ENCODE data around the gene PDE11A. TPM values are rescaled to one million over a fixed set of nuclear protein-coding genes. Genes with fewer than 3 reads are reported as not detected.

PDE11A gene
- total and polyA plus RNA-seq, 2 of the 8 experiments (the other 6 are each of a cell fraction or from before 2014, with no cell fraction given): 0.19 to 0.23 TPM

DNA sequence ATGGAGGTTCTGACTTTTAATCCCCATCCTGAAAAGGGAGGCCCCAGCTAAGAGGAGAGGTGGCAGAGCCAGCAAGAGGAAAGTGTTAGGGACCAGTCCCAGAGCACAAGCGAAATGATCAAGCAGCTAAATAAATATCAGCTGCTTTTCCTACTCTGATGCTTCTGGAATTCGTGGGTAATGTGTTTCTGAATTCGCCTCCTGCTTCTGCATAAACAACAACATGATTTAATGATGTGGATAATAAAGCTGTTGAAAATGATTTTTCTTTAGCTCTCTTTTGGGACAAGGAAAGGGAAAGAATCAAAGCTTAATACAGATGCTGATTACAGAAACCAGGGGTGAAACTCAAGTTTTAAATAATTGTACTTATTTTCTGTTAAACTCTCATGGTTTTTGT is 329.7 kb downstream of the PDE11A start:
- Histone ChIP-seq H3K27me3 (replicated peaks in 1 of 4; ENCODE audit: control insufficient read depth in 3 of 4, extremely low read depth in 1 of 4, insufficient read depth in 3 of 4, low read length in 3 of 4) (peaks cover 0 to 5% (median 0%) of the 10 kb centered on the region in 4 experiments; a peak in 5 of 7 replicates), H3K4ac (replicated peaks; ENCODE audit: insufficient read length, low read depth, low read length) (no peak overlapping the region), H3K36me3 (ENCODE audit: control insufficient read depth in 2 of 4, insufficient read depth in 4 of 4, low read length in 3 of 4) (no peaks in the 10 kb centered on the region), H2BK15ac (ENCODE audit: low read length) (no peak overlapping the region), H3K4me2 (ENCODE audit: insufficient read depth in 1 of 2, low read depth in 2 of 2, low read length in 2 of 2) (no peak overlapping the region), H3K4me1 (replicated peaks in 1 of 4; ENCODE audit: control insufficient read depth in 3 of 4, insufficient read depth in 4 of 4, low read length in 3 of 4) (no peaks in the 10 kb centered on the region), H2AK5ac (ENCODE audit: low read depth, low read length) (no peak overlapping the region), H3K79me1 (ENCODE audit: low read depth, low read length) (no peaks in the 10 kb centered on the region), H2BK120ac (replicated peaks; ENCODE audit: low read depth, low read length) (no peak overlapping the region), H4K5ac (ENCODE audit: insufficient read length, low read depth, low read length) (no peak overlapping the region), H3K23me2 (ENCODE audit: low read depth, low read length) (no peaks in the 10 kb centered on the region), H2BK20ac (ENCODE audit: low read length) (no peak overlapping the region), H3K4me3 (ENCODE audit: extremely low read depth in 1 of 4, insufficient read depth in 2 of 4, low read depth in 3 of 4, low read length in 4 of 4) (no peak overlapping the region), H3K9ac (replicated peaks in 1 of 4; ENCODE audit: extremely low read depth in 1 of 4, low read depth in 3 of 4, low read length in 3 of 4) (no peak overlapping the region), H4K91ac (replicated peaks; ENCODE audit: insufficient read length, low read length) (no peak overlapping the region), H2BK12ac (ENCODE audit: low read depth, low read length) (no peak overlapping the region), H3K18ac (ENCODE audit: extremely low read depth, low read length) (no peak overlapping the region), H4K8ac (ENCODE audit: extremely low read depth, insufficient read depth, low read length) (no peak overlapping the region), H2BK5ac (ENCODE audit: low read depth, low read length) (no peak overlapping the region), H3K9me3 (ENCODE audit: insufficient read depth in 2 of 2, low read depth in 1 of 2, low read length in 1 of 2) (no peaks in the 10 kb centered on the region), H3K27ac (ENCODE audit: low read depth, low read length) (no peak overlapping the region), H4K20me1 (replicated peaks in 1 of 2; ENCODE audit: control insufficient read depth in 1 of 2, insufficient read depth in 2 of 2, low read length in 2 of 2) (no peaks in the 10 kb centered on the region), H3K14ac (ENCODE audit: insufficient read length) (no peak overlapping the region), H3K56ac (replicated peaks; ENCODE audit: insufficient read length, low read depth, low read length) (no peak overlapping the region), H3K79me2 (ENCODE audit: control insufficient read depth in 1 of 2, insufficient read depth in 2 of 2, low read length in 2 of 2) (no peaks in the 10 kb centered on the region), H2AFZ (ENCODE audit: low read length) (no peak overlapping the region), H3K23ac (ENCODE audit: insufficient read length) (no peak overlapping the region)
- 72% methylated on average over 3 of the region's 3 CpGs; no CpG with 5 or more reads in 1 of the 2 experiments for WGBS, 2 experiments (ENCODE audit: extremely low coverage in 1 of 2, insufficient coverage in 1 of 2, insufficient read length in 1 of 2, insufficient replicate concordance in 2 of 2, low coverage in 1 of 2, low lambda C conversion rate in 2 of 2, missing lambda C conversion rate in 1 of 2)
- DNase-seq (ENCODE audit: low read depth in 1 of 2, low spot score in 2 of 2): no peak
- ChIA-PET CTCF (ENCODE audit: partially characterized antibody) (interaction anchor here (0.9 to 2.4 kb wide), 9 partner anchors 15 to 503 kb away, joined by 3 to 10 read pairs (median 3); no protein-coding TSS in a partner anchor), POLR2A (ENCODE audit: partially characterized antibody) (no interaction called here)
- no peak for FAIRE-seq
- TF ChIP-seq CEBPB (IDR thresholded peaks at IDR 0.05; ENCODE audit: low read depth, low read length) (no peak), EZH2 (IDR thresholded peaks at IDR 0.05; ENCODE audit: low read depth, low read length, severe bottlenecking) (no peak), RXRA (IDR thresholded peaks at IDR 0.05; ENCODE audit: insufficient read depth, low read depth, low read length) (no peak), CBX5 (IDR thresholded peaks at IDR 0.05; ENCODE audit: low read depth, low read length) (no peak), SP1 (IDR thresholded peaks at IDR 0.05; ENCODE audit: low read depth, low read length) (no peak), YY1 (IDR thresholded peaks at IDR 0.05; ENCODE audit: low read depth, low read length) (no peak), RBBP5 (IDR thresholded peaks at IDR 0.05; ENCODE audit: borderline replicate concordance, low read depth, low read length) (no peak), TBP (IDR thresholded peaks at IDR 0.05; ENCODE audit: low read depth, low read length) (no peak), KDM5A (IDR thresholded peaks at IDR 0.05; ENCODE audit: low read length) (no peak), SIRT6 (IDR thresholded peaks at IDR 0.05; ENCODE audit: low read length) (no peak), BACH1 (IDR thresholded peaks at IDR 0.05; ENCODE audit: low read length) (no peak), TAF7 (optimal IDR thresholded peaks at IDR 0.05; ENCODE audit: borderline replicate concordance, low read depth, low read length) (no peak)
- TF ChIP-seq, protein P1, sequence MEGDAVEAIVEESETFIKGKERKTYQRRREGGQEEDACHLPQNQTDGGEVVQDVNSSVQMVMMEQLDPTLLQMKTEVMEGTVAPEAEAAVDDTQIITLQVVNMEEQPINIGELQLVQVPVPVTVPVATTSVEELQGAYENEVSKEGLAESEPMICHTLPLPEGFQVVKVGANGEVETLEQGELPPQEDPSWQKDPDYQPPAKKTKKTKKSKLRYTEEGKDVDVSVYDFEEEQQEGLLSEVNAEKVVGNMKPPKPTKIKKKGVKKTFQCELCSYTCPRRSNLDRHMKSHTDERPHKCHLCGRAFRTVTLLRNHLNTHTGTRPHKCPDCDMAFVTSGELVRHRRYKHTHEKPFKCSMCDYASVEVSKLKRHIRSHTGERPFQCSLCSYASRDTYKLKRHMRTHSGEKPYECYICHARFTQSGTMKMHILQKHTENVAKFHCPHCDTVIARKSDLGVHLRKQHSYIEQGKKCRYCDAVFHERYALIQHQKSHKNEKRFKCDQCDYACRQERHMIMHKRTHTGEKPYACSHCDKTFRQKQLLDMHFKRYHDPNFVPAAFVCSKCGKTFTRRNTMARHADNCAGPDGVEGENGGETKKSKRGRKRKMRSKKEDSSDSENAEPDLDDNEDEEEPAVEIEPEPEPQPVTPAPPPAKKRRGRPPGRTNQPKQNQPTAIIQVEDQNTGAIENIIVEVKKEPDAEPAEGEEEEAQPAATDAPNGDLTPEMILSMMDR (IDR thresholded peaks at IDR 0.05; ENCODE audit: control extremely low read depth in 1 of 3, insufficient read depth in 1 of 3, low read depth in 1 of 3, low read length in 3 of 3): no peak

Data from H1 (cell line).